Epithelial cell of prostate (primary cell): Measurements from ENCODE around the gene PPM1J.

ENCODE experiments used
- DNase-seq: peaks from one replicate; pipeline ENCODE4 v3.0.0-alpha.2; 2011; ENCODE audit warnings: low read depth, low spot score
- H3K27ac ChIP-seq: fragments of 450-650 bp; 2 replicates; pipeline ENCODE4 v1.5.1; 2017; ENCODE audit warnings: mild to moderate bottlenecking

The PPM1J gene

DNA sequence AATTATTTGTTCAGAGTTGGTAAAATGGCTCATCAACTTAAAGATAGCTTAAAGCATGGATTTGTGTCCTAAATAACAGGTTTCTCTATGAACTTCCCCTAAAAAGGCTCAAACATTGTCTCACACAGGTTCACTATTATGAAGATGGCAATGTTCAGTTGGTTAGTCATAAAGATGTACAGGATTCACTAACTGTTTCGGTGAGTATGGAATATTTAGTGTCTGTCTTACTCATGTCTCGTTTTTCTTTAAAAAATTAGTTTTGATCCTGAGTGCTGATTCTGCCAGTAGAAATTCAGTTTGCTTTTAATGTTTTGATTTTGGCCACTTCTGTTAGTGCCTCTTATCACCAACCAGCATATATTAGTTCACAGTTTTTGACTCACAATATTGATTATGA is 48.2 kb downstream of the PPM1J start:
- H3K27ac ChIP-seq, result peak overlapping the region; percentile 73
- DNase-seq, result no peak

DNA sequence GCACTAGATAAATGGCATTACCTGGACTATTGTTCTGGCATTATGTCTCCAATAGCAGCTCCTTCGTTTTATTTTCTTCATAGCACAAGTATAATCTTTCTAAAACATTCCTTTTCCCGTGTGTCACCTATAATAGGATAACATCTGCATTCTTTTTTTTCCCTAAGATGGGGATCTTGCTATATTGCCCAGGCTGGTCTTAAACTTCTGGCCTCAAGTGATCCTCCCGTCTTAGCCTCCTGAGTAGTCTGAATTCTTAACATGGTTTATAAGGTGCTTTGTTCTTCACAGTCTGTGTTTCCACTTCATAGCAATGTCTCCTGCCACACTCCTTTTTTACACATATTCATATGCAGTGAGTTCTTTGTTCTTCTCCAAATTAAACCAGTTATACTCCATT is 49.3 kb downstream of the PPM1J start:
- no peak overlapping the region for H3K27ac ChIP-seq
- no peak for DNase-seq
